GM21526 (cell line): ENCODE data around the gene NECTIN1.

Source experiments
- ATAC-seq: cut with Tn5 transposase; IDR thresholded peaks from one replicate; pipeline ENCODE4 v1.9.1; 2021; ENCODE audit warnings: moderate library complexity; ENCODE audit not compliant: unreplicated experiment, low FRiP score

The NECTIN1 gene

DNA sequence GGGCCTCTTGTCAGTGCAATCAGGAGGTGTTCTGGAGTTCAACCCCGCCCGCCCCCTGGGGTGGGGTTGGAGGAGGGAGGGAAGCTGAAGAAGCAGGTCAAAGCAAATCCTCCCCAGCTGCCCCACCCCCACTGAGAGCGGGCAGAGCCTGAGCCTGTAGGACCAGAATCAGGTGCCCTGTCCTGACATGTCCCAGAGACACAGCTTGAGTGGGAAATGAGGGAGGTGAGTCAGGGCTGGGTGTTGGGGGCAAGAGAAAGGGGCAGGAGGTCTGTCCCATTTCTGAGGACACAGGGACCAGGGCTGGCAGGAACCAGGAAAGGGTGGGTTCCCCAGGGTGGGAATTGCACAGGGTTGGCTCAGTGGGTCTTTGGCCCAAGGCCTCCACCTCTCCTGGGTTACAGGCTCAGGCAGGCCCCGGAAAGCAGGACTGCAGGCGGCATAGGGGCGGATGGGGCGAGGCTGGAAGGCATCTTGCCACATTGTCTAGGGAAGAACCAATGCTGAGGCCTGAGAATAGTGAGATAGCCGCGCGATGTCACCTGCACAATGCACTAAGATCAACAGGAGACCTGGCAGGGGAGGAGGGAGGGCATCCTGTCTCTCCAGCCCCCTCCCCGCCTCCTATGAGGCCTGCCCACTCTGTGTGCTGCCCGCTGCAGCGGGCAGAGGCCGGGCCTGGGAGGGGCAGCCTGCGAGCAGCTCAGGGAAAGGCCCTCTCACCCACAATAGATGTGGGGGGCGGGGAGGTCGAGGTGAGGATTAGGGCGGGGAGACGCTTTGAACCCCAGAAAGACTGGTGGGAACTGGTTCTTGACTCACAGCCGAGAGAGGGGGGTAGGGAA lies 32.4 kb downstream of the NECTIN1 start:
- no peak for ATAC-seq

DNA sequence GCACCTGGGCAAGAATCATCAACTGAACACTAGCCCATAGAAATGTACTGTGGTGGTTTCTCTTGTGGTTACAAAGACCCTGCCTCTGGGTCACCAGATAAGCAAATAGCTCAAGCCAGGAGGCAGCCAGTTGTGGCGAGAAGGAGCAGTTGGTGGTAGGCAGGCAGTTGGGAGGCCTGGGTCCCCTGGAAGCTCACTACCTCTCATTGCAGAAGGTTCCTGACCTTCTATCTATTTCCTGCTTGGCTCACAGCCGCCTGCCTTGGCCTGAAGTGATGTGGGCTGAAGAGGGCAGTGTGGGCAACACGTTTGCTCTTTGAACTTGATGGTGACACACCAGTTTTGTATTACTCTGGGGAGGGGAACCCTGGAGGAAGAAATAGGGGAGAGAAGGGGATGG lies 34.7 kb downstream of the NECTIN1 start:
- no peak for ATAC-seq

DNA sequence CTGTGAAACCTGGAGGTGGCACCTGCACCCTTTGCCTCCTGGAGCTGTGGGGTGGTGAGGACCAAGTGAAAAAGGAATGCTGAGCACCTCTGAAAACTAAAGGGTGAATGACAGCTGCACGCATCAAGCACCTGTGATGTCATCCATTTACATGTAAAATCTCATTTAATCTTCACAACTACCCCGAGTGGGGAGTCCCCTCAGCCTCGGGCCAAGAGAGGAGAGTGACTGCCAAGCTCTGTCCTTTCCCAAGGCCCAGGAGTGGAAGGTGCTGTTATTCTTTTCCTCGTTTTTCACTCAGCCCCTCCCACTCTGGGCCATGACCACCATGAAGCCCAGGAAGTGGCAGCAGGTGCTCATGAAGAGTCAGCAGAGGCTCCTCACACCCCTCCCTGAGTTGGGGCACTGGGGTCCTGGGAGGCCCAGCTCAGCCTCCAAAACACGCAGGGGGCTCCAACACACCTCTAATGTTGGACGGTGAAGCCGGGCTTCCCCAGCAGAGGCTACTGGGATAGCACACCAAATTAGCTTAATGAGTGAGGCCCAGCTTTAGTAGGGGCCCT lies 35.7 kb downstream of the NECTIN1 start:
- no peak for ATAC-seq

GRCh38 chr11:119692540-119692820 lies 36.5 kb downstream of the NECTIN1 start:
- ATAC-seq = no peak

- ATAC-seq = no peak
Measured at GRCh38 chr11:119691701-119692539, 37.1 kb downstream of the NECTIN1 start.

DNA sequence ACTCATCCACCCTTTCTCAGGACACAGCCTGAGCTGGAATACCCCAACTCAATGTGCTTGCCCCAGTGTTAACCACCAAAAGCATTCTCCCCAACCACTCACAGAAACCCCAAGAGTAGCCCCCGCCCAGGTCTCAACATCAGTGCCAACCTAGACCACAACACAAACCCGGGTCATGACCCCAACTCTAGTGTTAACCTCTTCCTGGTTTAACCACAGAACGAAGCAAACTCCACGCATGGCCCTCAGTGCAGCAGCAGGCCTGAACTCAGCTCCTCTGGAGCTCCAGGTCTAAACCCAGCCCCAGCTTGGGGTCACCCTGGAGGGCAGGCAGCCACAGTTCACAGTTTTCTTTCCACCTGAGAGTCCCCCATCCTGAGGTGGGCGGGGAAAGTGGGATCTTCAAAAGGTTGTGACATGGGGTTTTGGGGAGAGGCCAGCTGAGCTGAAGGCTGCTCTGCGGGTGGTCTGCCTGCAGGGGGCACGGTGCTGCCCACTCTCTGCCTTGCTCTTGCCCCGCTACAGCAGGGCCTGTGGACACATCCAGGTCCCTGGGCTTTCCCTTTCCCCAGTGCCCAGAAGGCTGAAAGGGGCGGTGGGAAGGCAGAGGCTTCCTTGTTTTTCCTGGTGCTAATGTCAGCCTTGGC lies 37.9 kb downstream of the NECTIN1 start:
- ATAC-seq = no peak

DNA sequence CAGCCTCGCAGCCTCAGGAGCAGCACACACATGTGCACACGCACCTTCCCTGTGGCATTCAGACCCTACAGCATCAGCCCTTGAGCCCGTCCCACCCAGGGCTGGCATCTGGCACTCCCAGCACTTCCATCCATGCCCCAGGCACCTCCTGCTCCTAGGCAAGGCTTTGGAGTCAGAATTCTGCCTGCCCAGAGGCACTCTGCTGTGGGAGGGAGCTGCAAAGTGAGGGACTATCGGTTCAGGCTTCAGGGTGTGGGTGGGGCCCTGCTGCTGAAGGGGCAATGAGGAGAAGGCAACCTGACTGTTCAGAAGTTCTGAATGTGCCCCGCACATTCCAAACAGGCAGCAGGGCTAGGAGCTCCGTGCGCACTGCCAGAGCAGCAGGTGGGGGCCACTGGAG lies 39.7 kb downstream of the NECTIN1 start:
- ATAC-seq = no peak

- ATAC-seq = no peak
Measured at GRCh38 chr11:119688356-119688755, 40.6 kb downstream of the NECTIN1 start.

- no peak for ATAC-seq
Measured at GRCh38 chr11:119687373-119688046, 41.5 kb downstream of the NECTIN1 start.

DNA sequence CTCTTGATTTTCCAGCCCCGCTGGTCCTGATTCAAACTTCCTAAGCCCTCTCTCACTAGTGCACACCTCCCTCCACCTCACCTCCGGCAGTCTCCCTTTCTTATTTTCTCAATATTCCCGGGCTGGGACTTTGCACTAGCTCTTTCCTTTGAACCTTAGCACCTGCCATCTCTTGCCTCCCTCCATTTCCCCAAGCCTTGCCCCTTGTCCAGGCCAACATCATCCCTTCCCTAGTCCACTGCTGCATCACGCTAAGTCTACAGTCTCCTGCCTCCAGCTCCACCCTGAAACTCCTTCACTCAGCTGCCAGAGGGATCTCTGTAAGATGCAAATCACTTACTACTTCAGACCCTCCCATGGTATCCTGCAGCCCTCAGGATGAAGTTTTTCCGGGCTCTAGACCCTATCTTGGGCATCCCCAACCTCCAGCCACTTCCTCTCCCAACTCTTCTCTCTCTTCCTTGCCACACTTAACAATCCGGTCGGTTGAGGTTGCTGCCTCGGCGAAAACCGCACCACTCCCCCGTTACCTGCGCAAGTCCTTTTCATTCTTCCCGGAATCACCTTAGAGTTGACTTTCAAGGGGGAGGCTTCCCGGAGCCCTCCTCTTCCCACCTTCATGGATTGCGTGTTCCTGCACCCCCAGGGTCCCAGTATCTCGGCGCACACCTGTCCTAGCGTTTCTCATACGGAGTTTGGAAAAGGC lies 42.7 kb downstream of the NECTIN1 start:
- ATAC-seq = no peak

GRCh38 chr11:119685111-119685746 lies 43.8 kb downstream of the NECTIN1 start:
- ATAC-seq = no peak

DNA sequence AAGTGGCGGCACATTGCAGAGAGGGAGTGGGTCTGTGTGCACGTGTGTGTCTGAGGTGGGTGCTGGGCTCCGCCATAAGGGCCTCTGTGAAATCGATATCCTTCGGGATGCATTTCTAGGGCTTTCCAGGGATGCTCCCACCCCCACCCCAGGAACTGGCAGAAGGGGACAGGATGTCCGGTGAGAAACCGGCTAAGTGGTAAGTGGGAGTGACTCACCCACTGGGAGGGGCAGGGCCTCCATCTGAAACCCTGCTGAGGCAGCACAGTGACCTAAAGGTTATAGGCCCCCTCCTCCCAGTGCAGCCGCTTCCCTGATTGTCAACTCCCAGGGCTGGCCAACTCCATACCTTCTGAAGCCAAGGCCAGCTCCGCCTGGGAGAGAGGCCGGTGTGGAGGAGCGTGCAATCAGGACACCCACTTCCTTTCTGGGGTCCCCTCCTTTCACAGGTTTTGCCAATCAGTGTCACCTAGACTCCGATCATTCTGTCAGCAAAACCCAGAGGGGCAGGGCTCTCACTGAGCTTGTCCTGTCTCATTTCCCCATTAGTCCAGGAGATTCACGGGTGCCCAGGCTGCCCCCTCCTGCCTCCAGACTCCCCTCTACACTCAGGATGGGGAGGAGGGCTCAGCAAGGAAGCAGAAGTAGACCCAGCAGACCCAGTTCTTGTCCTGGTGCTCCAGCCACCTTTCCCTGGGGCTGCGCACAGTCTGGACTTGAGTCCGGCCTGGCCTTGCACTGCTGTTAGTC lies 44.5 kb downstream of the NECTIN1 start:
- no peak for ATAC-seq

DNA sequence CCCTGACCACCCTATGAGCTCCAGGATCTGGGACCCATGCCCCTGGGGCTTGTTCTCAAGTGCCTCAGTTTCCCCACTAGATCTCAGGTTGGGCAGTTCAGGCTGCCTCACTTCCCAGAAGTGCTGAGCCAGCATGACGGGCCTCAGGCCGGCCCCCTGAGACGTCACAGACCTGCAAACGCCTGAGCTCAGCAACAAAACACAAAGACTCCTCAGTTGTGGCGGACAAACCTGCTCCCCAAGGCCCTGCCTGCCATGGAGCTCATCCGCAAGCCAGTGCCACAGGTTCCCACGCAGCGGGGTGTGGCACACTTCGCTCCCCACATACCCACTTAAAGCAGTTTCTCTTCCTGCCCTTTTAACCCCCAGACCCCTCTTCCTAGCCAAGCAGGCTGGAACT lies 45.2 kb downstream of the NECTIN1 start:
- no peak for ATAC-seq

- ATAC-seq = no peak
Measured at GRCh38 chr11:119681361-119681910, 47.6 kb downstream of the NECTIN1 start.

GRCh38 chr11:119680541-119681360 lies 48.2 kb downstream of the NECTIN1 start:
- ATAC-seq = no peak

DNA sequence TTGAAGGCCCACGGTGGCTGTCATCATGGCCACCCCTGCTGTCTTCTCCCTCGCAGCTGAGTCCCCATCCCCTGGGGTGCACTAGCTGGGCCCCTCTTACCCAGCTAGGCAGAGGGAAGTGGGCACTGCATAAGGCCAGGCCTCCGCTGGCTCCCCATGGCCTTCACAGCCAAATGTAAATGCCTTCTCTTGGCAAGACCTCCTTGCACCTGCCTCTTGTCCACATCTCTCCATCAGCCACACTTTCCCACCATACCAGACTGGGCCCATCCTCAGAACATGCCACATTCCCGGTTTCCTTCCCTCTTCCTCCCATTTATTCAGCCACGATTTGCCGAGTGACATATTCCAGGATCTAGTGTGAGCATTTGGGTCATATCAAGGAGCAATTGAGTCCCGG lies 49.7 kb downstream of the NECTIN1 start:
- no peak for ATAC-seq

DNA sequence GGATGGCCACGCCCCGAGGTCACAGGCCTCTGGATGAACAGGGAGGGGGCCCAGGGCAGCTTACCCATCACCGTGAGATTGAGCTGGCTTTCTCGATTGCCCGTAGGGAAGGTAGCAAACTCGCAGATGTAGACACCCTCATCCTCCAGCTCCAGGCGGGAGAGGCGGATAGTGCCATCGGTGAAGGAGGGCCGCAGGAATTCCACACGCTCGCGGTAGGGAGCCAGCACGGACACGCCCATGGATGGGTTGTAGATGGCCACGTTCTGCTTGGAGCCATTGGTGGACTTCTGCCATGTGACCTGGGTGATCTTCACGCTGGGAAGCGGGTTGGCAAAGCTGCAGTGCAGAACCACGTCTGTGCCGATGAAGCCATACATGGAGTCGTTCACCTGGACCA lies 50.6 kb downstream of the NECTIN1 start:
- no peak for ATAC-seq

GRCh38 chr11:119677840-119678239 lies 51.2 kb downstream of the NECTIN1 start:
- no peak for ATAC-seq
